ENCODE measurements around the gene DNTT.

The DNTT gene

DNA sequence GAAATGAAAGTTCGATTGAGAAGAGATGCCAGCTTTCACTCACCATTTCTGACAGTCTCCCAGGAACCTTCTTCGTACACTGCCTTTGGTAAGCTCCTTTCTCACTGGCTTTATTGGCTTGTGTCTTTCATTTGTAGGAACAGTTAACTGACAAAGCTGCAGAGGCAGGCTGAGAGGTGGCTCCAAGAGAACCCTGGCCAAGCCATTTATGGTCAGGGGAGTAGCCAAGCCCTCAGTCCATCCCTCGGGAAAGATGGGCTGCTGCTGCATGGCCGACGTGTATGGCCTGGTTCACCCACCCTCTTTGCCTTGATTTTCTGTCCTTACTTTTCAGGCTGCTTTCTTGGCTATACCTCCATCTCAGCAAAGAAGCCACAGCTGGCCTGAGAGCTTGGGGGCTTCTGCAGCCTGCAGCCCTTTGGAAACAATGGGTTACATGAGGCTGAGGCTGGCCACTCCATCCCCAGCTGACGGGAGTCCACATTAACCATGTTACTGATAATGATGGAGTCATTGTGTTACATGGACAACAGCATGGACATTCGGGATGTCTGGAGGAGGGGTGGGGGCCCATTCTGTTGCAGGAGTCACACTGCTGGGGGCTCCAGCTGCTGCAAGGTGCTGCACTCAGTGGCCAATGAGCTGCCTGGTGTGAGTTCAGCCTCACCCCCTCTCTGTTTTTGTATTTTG lies 54.8 kb downstream of the DNTT start, which contains the start of gene OPALIN:
TSS of gene OPALIN (minus strand) at position 152 of the 690 bp plus-strand sequence. CDS start at position 46, 106 bp downstream.
- Histone ChIP-seq H3K9ac (no peak within 1 kb of the TSS), H3K9me3 (ENCODE audit: control insufficient read depth, low read length) (no peaks in the 10 kb centered on the region), H3K27me3 (ENCODE audit: control insufficient read depth, insufficient read depth, low read length) (no peaks in the 10 kb centered on the region), H3K79me2 (no peaks in the 10 kb centered on the region), H3K4me3 (ENCODE audit: low read depth, low read length) (no peak within 1 kb of the TSS), H3K27ac (no peak within 1 kb of the TSS), H3K36me3 (ENCODE audit: control insufficient read depth, insufficient read depth, low read length) (no peaks in the 10 kb centered on the region), H2AFZ (peak within 1 kb of the TSS; percentile 41), H3K4me2 (ENCODE audit: low read length) (no peak within 1 kb of the TSS), H3K4me1 (peaks cover 13% of the 10 kb centered on the region)
- TF ChIP-seq CTCF (IDR thresholded peaks at IDR 0.05), result no peak

DNA sequence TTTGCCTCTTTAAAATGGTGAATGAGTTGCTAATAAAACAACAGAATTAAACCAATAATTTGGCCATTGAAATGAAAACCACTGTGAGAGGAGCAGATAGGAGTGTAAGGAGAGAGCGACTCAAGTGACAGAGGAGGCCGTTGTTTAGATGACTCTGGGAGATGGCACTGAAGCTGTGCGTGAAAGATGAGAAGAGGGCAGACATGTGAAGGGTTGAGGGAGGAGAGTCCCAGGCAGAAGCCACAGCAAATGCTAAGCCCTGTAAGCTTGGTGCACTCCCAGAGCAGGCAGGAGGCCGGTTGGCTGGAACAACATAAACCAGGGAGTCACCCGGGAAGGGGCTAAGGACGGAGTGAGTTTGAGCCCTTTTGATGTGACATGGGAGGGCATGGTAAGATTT lies 55.4 kb downstream of the DNTT start:
- H3K36me3 ChIP-seq (ENCODE audit: control insufficient read depth, insufficient read depth, low read length), result no peaks in the 10 kb centered on the region
- H3K79me2 ChIP-seq, result no peaks in the 10 kb centered on the region
- no peak for TF ChIP-seq CTCF (IDR thresholded peaks at IDR 0.05)
- H3K27me3 ChIP-seq (ENCODE audit: control insufficient read depth, insufficient read depth, low read length), result no peaks in the 10 kb centered on the region
- H2AFZ ChIP-seq, result peak overlapping the region; percentile 41
- H3K4me3 ChIP-seq (ENCODE audit: low read depth, low read length), result no peak overlapping the region
- peaks cover 13% of the 10 kb centered on the region for H3K4me1 ChIP-seq
- no peak overlapping the region for H3K4me2 ChIP-seq (ENCODE audit: low read length)
- no peak overlapping the region for H3K9ac ChIP-seq
- H3K9me3 ChIP-seq (ENCODE audit: control insufficient read depth, low read length), result no peaks in the 10 kb centered on the region
- no peak overlapping the region for H3K27ac ChIP-seq

GRCh38 chr10:96360331-96360730 lies 56.1 kb downstream of the DNTT start:
- Histone ChIP-seq H3K27me3 (ENCODE audit: control insufficient read depth, insufficient read depth, low read length) (no peaks in the 10 kb centered on the region), H3K9me3 (ENCODE audit: control insufficient read depth, low read length) (no peaks in the 10 kb centered on the region), H2AFZ (no peak overlapping the region), H3K79me2 (no peaks in the 10 kb centered on the region), H3K9ac (no peak overlapping the region), H3K4me1 (peaks cover 13% of the 10 kb centered on the region), H3K4me2 (ENCODE audit: low read length) (no peak overlapping the region), H3K27ac (no peak overlapping the region), H3K4me3 (ENCODE audit: low read depth, low read length) (no peak overlapping the region), H3K36me3 (ENCODE audit: control insufficient read depth, insufficient read depth, low read length) (no peaks in the 10 kb centered on the region)
- TF ChIP-seq CTCF (IDR thresholded peaks at IDR 0.05), result no peak

DNA sequence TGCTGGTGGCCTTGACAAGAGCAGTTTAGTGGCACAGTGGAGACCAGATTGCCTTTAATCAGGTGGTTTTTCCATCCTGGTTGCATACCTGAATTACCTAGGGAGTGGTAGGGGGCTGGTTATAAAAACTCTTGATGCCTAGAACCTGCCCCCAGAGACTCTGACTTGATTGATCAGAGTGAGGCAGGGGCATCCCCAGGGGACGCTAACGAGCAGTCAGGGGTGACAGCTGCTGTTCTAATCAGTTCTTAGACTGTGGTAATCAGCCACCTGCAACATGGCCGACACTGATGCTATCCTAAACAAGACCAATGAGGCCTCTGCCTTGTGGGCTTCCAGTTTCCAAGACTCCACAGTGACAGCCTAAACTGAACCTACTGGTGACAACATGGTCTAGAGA lies 56.5 kb downstream of the DNTT start:
- H2AFZ ChIP-seq, result no peak overlapping the region
- no peaks in the 10 kb centered on the region for H3K27me3 ChIP-seq (ENCODE audit: control insufficient read depth, insufficient read depth, low read length)
- H3K27ac ChIP-seq, result no peak overlapping the region
- H3K79me2 ChIP-seq, result no peaks in the 10 kb centered on the region
- no peaks in the 10 kb centered on the region for H3K9me3 ChIP-seq (ENCODE audit: control insufficient read depth, low read length)
- H3K4me1 ChIP-seq, result peaks cover 13% of the 10 kb centered on the region
- no peak overlapping the region for H3K4me2 ChIP-seq (ENCODE audit: low read length)
- TF ChIP-seq CTCF (IDR thresholded peaks at IDR 0.05), result no peak
- no peak overlapping the region for H3K4me3 ChIP-seq (ENCODE audit: low read depth, low read length)
- no peak overlapping the region for H3K9ac ChIP-seq
- H3K36me3 ChIP-seq (ENCODE audit: control insufficient read depth, insufficient read depth, low read length), result no peaks in the 10 kb centered on the region

- Histone ChIP-seq H3K27ac (no peak overlapping the region), H3K4me2 (ENCODE audit: low read length) (no peak overlapping the region), H3K9me3 (ENCODE audit: control insufficient read depth, low read length) (no peaks in the 10 kb centered on the region), H3K27me3 (ENCODE audit: control insufficient read depth, insufficient read depth, low read length) (no peaks in the 10 kb centered on the region), H2AFZ (no peak overlapping the region), H3K4me1 (no peaks in the 10 kb centered on the region), H3K9ac (no peak overlapping the region), H3K79me2 (no peaks in the 10 kb centered on the region), H3K36me3 (ENCODE audit: control insufficient read depth, insufficient read depth, low read length) (no peaks in the 10 kb centered on the region), H3K4me3 (ENCODE audit: low read depth, low read length) (no peak overlapping the region)
- no peak for TF ChIP-seq CTCF (IDR thresholded peaks at IDR 0.05)
Measured at GRCh38 chr10:96365571-96365970, 61.3 kb downstream of the DNTT start.

Measured in parathyroid adenoma (tissue), 2 donors.